AG10803 (cell line): ENCODE measurements around the gene ACP5.

ENCODE experiments used
- DNase-seq: peaks from one replicate; pipeline ENCODE4 v3.0.0; 2010; ENCODE audit warnings: low read depth
- H3K4me3 ChIP-seq: 2 replicates; pipeline ENCODE4 v1.5.1; 2011; ENCODE audit warnings: mild to moderate bottlenecking, low read length, control low read depth
- TF ChIP-seq, protein P1 (sequence below): conservative IDR thresholded peaks from 2 replicates; pipeline ENCODE4 v1.5.1; 2011; ENCODE audit warnings: mild to moderate bottlenecking, low read length, control low read depth, inconsistent platforms

The ACP5 gene

DNA sequence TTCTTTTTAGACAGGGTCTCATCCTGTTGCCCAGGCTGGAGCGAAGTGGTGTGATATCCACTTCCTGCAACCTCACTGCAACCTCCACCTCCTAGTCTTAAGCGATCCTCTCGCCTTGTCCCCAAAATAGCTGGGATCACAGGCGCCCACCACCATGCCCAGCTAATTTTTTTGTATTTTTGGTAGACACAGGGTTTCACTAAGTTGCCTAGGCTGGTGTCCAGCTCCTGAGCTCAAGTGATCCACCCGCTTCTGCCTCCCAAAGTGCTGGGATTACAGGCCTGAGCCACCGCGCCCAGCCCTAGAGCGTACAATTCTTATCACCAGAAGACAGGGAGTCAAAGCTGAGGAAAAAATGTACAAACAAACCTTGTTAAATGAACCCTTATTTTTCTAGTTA, 13.9 kb downstream of the ACP5 start:
- TF ChIP-seq, protein P1, sequence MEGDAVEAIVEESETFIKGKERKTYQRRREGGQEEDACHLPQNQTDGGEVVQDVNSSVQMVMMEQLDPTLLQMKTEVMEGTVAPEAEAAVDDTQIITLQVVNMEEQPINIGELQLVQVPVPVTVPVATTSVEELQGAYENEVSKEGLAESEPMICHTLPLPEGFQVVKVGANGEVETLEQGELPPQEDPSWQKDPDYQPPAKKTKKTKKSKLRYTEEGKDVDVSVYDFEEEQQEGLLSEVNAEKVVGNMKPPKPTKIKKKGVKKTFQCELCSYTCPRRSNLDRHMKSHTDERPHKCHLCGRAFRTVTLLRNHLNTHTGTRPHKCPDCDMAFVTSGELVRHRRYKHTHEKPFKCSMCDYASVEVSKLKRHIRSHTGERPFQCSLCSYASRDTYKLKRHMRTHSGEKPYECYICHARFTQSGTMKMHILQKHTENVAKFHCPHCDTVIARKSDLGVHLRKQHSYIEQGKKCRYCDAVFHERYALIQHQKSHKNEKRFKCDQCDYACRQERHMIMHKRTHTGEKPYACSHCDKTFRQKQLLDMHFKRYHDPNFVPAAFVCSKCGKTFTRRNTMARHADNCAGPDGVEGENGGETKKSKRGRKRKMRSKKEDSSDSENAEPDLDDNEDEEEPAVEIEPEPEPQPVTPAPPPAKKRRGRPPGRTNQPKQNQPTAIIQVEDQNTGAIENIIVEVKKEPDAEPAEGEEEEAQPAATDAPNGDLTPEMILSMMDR, result no peak
- no peak for DNase-seq

DNA sequence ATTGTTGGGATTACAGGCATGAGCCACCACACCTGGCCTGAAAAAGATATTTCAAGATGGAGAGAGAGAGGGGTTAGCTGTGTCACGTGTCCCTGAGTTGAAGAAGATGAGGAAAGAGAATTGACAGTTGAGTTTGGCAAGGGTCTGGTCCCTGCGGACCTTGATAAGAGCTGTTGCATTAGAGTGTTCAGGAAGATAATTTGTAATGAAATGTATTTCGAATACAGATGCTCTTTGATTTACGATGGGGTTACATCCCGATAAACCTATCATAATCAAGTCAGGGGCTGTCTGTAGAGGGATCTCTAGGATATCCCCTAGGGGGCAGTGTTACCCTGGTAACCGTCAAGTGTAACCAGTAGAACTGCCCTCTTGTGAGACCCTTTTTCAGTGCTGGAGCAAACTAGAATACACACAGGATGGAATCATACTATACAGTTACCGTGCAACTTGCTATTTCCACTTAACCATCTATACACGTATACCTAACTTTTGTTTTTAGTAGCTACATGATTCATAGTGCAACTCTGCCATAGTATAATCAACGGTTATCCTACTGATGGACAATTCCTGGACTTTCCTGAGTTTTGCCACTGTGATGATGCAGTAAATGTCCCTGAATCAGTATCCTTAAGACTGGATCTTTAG, 16.9 kb downstream of the ACP5 start:
- TF ChIP-seq, protein P1, result peak; percentile 66
- peak; percentile 57 for DNase-seq
- H3K4me3 ChIP-seq, result no peak overlapping the region

More for the DNA sequence above, 13.9 kb downstream of the ACP5 start:
- H3K4me3 ChIP-seq, result no peak overlapping the region

DNA sequence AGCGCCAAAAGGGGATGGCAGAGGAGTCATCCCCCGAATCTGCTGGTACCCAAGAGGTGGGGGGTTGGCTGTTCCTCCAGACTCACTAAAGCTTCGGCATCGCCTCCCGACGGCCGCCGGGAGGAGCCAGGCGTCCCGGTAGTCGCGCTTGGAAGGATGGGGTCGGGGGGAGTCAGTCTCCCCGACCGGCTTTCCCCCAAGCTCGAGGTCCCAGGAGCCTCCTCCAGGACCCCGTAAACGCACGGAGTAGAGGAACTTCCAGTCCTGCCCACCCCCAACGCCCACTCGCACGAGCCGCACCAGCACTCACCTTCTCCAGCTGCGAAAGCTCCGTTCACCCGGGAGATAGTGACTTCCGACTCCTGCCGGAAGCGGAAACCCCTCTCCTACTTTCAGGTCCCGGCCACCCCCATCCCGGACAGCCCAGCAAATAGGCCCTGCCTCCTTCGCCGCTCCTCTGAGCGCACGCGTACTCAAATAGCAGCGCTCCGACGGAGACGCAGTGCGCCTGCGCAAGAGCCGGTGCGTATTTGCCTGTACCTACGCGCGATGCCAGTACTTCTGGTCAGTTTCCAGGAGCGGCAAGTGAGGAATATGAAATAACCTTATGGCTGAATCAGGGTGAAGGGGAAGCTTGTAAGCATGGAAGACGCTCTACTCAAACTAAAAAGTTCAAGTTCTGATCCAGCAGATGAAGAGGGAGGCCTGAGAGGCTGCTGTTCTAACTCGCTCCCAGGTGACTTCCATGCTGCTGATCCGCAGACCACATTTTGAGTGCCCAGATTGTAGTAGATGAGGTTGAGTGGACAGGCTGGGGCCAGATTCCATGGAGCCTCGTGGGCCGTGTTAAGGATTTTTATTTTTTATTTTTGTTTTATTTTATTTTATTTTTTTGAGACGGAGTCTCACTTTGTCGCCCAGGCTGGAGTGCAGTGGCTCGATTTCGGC, 18.3 kb downstream of the ACP5 start, which contains the start of gene ELOF1:
TSS of gene ELOF1 (minus strand) at position 350 of the 948 bp plus-strand sequence. CDS start 4,883 bp downstream, outside the sequence.
- TF ChIP-seq, protein P1, result peak; percentile 33
- peak; percentile 97 for DNase-seq
- peak within 1 kb of the TSS; percentile 97 for H3K4me3 ChIP-seq

DNA sequence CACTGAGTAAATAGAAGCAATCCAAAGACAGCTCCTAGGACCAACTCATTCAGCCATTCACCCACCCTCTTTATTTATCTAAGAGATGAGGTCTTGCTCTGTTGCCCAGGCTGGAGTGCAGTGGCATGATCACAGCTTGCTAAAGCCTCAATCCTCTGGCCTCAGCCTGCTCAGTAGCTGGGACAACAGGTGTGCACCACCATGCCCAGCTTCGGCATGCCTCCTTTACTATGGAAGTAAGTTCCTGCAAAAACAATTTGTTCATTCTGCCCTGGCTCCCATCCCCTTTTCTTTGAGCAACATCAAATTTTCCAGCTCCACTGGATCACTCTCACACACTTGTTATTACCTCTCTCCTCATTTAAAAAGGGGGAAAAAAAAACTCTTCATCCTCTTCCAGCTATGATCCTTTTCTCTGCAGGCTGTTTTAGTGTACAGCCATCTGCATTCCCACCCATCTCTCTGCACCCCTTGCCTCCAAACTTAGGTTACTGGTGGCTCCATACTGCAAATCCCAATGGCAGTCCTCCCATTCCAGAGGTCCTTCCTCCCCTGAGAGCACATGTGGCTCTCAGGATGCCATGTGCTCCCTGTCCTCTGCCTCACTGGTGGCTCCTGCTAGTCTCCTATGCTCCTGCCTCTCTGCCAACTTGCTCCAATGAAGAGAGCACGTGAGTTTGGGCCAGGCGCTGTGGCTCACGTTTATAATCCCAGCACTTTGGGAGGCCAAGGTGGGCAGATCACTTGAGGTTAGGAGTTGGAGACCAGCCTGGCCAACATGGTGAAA, 20.6 kb downstream of the ACP5 start:
- TF ChIP-seq, protein P1, result no peak
- DNase-seq, result no peak
- no peak overlapping the region for H3K4me3 ChIP-seq

DNA sequence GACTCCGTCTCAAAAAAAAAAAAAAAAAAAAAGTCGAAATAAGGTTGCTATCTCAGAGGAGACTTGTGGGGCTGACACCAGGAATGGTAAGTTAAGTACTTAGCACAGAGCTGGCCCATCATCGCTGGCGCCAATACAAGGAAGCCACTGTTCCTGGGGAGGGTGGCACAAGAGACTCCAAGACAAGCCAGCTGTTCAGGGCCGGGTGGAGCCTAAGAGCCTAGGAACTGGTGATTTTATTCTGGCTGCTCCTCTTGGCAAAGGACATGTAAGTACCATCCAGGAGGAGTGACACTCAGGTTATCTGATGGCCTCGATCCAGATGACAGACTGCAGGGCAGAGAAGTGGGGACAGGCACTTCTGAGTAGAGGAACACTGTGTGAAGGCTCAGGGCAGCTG, 22.2 kb downstream of the ACP5 start:
- H3K4me3 ChIP-seq, result no peak overlapping the region
- DNase-seq, result no peak
- TF ChIP-seq, protein P1, result no peak

DNA sequence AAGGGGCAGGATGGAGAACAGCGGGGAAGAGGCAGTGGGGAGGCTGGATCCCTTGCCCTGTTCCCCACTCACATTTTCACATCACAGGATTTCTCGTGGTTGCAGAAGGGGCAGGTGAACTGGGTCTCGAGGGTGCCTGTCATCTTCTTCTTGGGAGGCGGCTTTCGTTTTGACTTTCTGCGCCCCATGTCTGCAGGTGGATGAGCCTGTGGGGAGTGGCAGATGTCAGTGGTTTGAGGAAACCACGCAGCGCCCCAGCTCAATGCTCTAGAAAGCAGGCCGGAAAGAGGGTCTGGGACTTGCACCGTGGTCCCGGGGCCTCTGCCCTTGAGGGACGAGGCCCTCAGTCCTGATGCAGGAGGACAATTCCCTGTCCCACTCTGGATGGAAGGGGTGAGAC, 23.3 kb downstream of the ACP5 start:
- no peak overlapping the region for H3K4me3 ChIP-seq
- TF ChIP-seq, protein P1, result no peak
- no peak for DNase-seq
